Activated naive CD8-positive, alpha-beta T cell treated with anti-CD3 and anti-CD28 coated beads for 36 hours (primary cell): ENCODE measurements around the gene C19orf47. TPM values are rescaled to one million over a fixed set of nuclear protein-coding genes. Genes with fewer than 3 reads are reported as not detected.

Experiments used
- DNase-seq: peaks from one replicate; pipeline ENCODE4 v3.0.0; 2021
- H3K27ac Mint-ChIP-seq: one replicate; pipeline ENCODE4 v1.8.0; 2022; ENCODE audit warnings: mild to moderate bottlenecking, moderate library complexity, mixed read lengths
- H3K27me3 Mint-ChIP-seq: one replicate; pipeline ENCODE4 v1.8.0; 2022; ENCODE audit warnings: mild to moderate bottlenecking, mixed read lengths
- H3K36me3 Mint-ChIP-seq: one replicate; pipeline ENCODE4 v1.8.0; 2021; ENCODE audit warnings: mild to moderate bottlenecking, mixed read lengths
- H3K4me1 Mint-ChIP-seq: one replicate; pipeline ENCODE4 v1.8.0; 2021; ENCODE audit warnings: mixed read lengths
- H3K4me3 Mint-ChIP-seq: one replicate; pipeline ENCODE4 v1.8.0; 2022; ENCODE audit warnings: mild to moderate bottlenecking, moderate library complexity, mixed read lengths
- H3K9me3 Mint-ChIP-seq: one replicate; pipeline ENCODE4 v1.8.0; 2022; ENCODE audit warnings: mixed read lengths
- total RNA-seq, 2 experiments: library from RNA; stranded (reverse); gene quantifications; one replicate each; pipeline ENCODE4 v1.2.3, GENCODE V29; 2021

Gene C19orf47
- total RNA-seq, 2 experiments from 2014 or later = 26.1 to 28.1 TPM

DNA sequence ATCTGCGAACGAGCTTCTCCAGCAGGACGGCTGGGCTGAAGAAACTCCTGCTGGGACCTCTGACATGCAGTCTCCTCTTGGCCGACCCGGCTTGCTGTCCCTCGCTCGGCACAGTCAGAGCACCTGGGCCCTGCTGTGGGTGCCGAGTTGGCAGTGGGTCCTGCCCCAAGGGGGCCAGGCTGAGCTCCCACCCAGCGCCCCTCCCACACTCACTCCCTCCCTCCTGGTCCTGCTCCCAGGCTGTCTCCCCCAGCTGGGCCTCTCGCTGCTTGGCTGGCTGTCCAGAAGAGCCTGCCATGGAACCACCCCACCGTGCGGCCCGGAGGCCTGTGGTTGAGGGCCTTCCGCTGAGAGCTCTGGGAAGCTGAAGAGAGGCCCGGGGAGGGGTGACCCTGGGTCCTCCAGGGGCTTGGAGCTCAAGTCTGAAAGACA is 69.1 kb downstream of the C19orf47 start:
- Mint-ChIP-seq H3K36me3 (peaks cover 2% of the 10 kb centered on the region), H3K4me1 (peaks cover 69% of the 10 kb centered on the region), H3K27ac (no peak overlapping the region), H3K27me3 (no peaks in the 10 kb centered on the region), H3K4me3 (no peak overlapping the region), H3K9me3 (no peaks in the 10 kb centered on the region)
- DNase-seq = no peak

DNA sequence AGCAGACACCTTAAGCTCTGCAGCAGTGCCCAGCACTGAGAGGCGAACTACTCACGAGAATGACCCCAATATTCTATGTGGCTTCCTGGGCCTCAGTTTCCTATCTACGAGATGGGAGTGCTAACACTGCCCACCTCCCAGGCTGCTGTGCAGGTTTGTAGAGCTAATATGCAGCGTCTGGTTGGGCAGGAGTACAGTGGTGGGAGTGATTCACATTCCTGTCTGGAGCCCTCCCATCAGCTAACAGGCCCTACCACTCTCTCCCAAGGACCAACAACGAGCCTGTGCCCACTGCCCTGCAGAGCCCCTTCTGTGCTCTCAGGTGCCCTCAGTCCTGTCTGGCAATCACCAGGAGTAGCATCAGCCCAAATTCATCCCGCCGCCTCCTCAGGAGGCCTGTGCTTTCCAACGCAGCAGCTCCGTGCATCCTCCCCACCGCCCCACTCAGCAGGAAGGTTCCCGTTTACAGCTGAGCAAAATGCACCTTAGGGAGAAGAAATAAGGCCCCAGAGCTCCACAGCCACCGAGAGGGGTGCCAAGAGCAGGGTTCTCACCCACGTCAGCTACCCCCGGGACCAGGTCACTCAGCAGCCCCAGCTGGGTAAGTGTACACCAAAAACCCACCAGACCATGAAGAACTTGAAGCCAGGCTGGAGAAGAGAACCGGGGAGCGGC is 69.7 kb downstream of the C19orf47 start:
- H3K4me1 Mint-ChIP-seq = peaks cover 69% of the 10 kb centered on the region
- no peak overlapping the region for H3K27ac Mint-ChIP-seq
- no peak for DNase-seq
- no peaks in the 10 kb centered on the region for H3K9me3 Mint-ChIP-seq
- no peak overlapping the region for H3K4me3 Mint-ChIP-seq
- peaks cover 2% of the 10 kb centered on the region for H3K36me3 Mint-ChIP-seq
- H3K27me3 Mint-ChIP-seq = no peaks in the 10 kb centered on the region

DNA sequence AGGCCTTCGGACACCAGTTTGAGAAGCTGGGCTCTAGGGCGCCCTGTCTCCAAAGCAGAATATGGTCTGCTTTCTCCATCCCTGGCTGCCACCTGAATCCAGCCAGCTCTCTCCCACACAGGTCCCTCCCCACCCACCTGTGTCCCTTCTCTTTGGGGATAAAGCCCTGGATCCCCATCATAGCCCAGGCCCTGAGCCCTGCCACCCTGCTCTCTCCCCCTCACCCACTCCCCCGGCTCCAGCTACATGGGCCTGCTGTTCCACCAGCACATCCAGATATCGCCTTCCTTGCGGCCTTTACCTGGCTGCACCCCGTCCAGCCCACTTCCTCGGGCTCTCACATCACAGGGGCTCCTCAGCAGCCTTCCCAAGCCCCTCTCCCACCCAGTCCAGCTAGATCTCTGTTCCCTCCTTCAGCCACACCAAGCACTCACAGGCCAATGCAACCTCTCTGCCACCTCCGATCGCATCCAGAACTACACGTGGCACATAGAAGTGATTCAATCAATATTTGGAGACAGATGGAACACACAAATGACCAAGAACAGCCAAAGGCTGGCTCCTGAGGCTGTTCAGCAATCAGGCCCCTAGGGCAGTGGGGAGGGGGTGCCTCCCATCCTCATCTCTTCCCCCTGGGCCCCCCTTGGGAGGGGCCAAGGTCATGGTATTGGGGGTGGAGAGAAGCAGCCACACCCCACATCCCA is 70.7 kb downstream of the C19orf47 start:
- Mint-ChIP-seq H3K27me3 (no peaks in the 10 kb centered on the region), H3K9me3 (no peaks in the 10 kb centered on the region), H3K4me1 (peaks cover 65% of the 10 kb centered on the region), H3K4me3 (no peak overlapping the region), H3K36me3 (peaks cover 2% of the 10 kb centered on the region), H3K27ac (peak overlapping the region; percentile 50)
- no peak for DNase-seq

DNA sequence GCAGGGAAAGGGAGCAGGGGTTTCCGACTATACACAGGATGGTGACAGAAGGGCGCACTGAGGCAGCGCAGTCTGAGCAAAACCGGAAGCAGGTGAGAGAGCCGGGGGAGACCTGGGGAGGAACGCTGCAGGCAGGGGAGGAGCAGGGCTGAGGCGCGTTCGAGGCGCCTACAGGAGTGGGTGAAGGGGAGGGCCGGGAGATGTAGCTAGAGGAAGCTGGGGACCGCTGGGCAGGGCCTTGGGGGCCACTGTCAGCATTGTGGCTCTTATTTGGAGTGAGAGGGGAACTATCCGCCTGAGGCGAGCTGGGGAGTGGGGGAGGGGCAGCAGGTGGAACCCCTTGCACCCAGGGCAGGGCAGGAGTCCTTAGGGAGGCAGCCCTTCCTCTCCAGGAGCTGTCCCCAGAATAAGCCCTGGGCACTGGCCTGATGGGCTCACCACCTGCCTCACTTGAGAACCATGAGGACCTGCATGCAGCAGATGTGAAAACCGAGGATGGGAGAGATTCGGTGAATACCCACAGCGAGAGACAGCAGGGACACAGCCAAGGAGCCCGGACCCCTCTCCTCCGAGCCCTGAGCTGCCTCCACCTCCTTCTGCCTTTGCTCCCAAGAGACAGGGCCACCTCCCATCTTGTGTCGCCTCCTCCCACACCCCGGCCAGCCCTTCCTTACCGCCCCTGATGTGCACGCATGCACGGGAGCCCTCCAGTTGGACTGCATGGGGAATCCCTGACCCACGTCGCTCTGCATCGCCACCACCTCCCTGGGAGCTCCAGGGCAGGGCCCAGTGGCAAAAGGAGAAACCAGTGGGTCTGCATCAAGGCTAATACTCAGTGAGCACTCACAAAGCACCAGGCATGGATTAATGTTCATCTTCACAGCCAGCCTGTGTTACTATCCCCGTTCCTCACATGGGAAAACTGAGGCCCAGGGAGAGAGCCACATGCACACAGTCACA is 73.3 kb downstream of the C19orf47 start:
- peak overlapping the region; percentile 57 for H3K27ac Mint-ChIP-seq

DNA sequence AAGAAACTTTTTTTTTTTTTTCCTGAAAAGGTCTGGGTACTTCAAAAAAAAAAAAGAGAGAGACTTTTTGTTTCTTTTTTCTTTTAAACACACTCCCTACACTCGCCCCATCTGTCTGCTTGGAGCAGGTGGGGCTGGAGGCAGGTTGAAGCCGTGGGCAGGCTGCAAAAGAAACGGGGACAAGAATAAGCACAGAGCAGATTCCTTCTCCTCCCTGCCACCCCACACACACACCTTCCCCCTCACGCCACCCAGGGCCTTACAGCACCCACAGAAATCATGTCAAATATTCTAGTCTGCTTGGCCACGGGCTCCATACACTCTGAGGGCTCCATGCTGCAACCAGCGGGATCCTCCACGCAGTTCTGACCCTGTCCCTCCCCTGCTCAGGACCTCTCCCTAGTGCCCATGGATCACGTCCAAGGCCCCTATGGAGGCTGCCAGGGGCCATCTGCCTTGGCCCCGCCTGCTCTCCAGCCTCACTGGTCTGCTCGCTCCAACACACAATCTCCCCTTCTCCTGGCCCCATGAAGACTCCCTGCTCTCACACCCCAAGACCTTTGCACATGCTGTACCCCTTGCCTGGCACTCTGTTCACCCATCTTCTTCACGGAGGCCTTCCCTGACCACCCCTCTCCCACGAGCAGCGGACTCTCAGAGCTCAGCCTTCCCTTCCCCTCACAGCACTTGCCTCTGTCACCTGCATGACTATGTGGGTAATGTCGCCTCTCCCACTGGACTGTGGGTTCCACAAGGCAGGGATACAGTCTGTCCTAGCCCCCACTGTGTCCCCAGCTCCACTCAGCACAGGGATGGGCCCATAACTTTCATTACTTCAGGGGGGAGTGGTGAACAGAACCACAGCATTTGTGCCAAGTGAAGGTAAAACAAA is 74.5 kb downstream of the C19orf47 start:
- peaks cover 69% of the 10 kb centered on the region for H3K4me1 Mint-ChIP-seq
- H3K27me3 Mint-ChIP-seq = no peaks in the 10 kb centered on the region
- H3K4me3 Mint-ChIP-seq = no peak overlapping the region

More for the DNA sequence above, 73.3 kb downstream of the C19orf47 start:
- peaks cover 9% of the 10 kb centered on the region for H3K36me3 Mint-ChIP-seq
- peak overlapping the region; percentile 59 for H3K4me3 Mint-ChIP-seq
- no peaks in the 10 kb centered on the region for H3K9me3 Mint-ChIP-seq
- H3K27me3 Mint-ChIP-seq = no peaks in the 10 kb centered on the region
- DNase-seq = peak; percentile 36
- H3K4me1 Mint-ChIP-seq = peaks cover 63% of the 10 kb centered on the region

DNA sequence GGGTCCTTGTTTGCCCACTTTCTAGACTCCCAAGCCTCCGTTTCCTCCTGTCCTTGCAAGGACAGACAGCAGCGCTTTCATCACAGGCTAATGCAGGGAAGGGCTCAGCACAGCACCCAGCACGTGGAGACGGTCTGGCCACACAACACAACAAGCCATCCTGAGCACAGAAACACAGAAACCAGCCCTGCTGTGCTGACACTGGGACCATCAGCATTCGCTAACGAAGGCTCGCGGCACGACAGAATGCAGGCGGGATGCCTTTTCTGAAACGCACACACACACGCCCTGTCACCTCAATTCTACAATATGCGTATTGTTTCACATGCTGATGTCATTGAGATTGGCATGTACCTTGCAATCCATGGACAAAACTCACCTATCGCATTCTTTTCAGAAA is 75.9 kb downstream of the C19orf47 start:
- H3K4me1 Mint-ChIP-seq = peaks cover 61% of the 10 kb centered on the region
- H3K9me3 Mint-ChIP-seq = no peaks in the 10 kb centered on the region
- H3K27ac Mint-ChIP-seq = peak overlapping the region; percentile 56
- DNase-seq = no peak
- no peaks in the 10 kb centered on the region for H3K27me3 Mint-ChIP-seq
- no peak overlapping the region for H3K4me3 Mint-ChIP-seq
- peaks cover 9% of the 10 kb centered on the region for H3K36me3 Mint-ChIP-seq

More for the DNA sequence above, 74.5 kb downstream of the C19orf47 start:
- Mint-ChIP-seq H3K9me3 (no peaks in the 10 kb centered on the region), H3K36me3 (peaks cover 9% of the 10 kb centered on the region), H3K27ac (no peak overlapping the region)
- DNase-seq = no peak

- no peak overlapping the region for H3K4me3 Mint-ChIP-seq
- no peaks in the 10 kb centered on the region for H3K27me3 Mint-ChIP-seq
- H3K9me3 Mint-ChIP-seq = no peaks in the 10 kb centered on the region
- peaks cover 58% of the 10 kb centered on the region for H3K4me1 Mint-ChIP-seq
- peaks cover 9% of the 10 kb centered on the region for H3K36me3 Mint-ChIP-seq
- no peak overlapping the region for H3K27ac Mint-ChIP-seq
- DNase-seq = no peak
Observed at GRCh38 chr19:40271706-40272105, 76.5 kb downstream of the C19orf47 start.

DNA sequence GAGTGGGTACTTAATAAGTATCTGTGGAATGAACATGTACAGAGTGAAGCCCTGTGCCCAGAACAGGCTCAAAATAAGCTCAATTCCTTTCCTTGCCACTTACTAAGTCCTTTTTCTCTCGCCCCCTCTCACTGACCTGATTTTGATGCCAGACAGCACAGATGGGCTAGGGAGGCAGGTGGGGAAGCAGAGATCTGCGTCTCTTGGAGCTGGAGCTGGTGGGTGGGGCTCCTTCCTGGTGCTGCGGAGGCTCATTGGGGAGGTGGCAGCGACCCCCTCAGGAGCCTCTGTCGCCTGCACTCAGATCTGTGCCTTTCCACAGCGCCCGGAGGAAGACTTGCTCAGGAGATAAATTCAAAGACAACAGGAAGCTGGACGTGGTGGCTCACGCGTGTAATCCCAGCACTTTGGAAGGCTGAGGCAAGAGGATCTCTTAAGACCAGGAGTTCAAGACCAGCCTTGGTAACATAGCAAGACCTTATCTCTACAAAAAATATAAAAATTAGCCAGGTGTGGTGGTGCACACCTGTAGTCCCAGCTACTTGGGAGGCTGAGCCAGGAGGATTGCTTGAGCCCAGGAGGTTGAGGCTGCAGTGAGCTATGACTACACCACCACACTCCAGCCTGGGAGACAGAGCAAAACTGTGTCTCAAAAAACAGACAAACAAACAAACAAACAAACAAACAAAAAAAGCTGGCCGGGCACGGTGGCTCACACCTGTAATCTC is 77.7 kb downstream of the C19orf47 start:
- peaks cover 56% of the 10 kb centered on the region for H3K4me1 Mint-ChIP-seq
- no peaks in the 10 kb centered on the region for H3K9me3 Mint-ChIP-seq
- no peaks in the 10 kb centered on the region for H3K27me3 Mint-ChIP-seq
- H3K36me3 Mint-ChIP-seq = peaks cover 9% of the 10 kb centered on the region
- H3K4me3 Mint-ChIP-seq = no peak overlapping the region
- no peak for DNase-seq
- H3K27ac Mint-ChIP-seq = no peak overlapping the region

Other genes with a start within 250 kb of the C19orf47 start
- 1 to 10 TPM; 8.3 to 9.3 TPM for gene MAP3K10, start 157.0 kb downstream of the C19orf47 start, total RNA-seq
- gene TTC9B, start 130.0 kb downstream of the C19orf47 start, total RNA-seq = not detected
- not detected for gene CCNP, start 121.7 kb downstream of the C19orf47 start, total RNA-seq
- 100 to 1,000 TPM; 139 to 141 TPM for gene AKT2, start 63.1 kb downstream of the C19orf47 start, total RNA-seq
- 10 to 100 TPM; 41.8 to 44.2 TPM for gene PLD3, start 298 bp upstream of the C19orf47 start, total RNA-seq
- gene HIPK4, start 41.8 kb upstream of the C19orf47 start, total RNA-seq = not detected
- gene PRX, start 65.0 kb upstream of the C19orf47 start, total RNA-seq = under 1 TPM; 0.64 to 0.84 TPM
- 1 to 10 TPM; 10.0 TPM for gene SERTAD1, start 77.6 kb upstream of the C19orf47 start, total RNA-seq
- 1 to 10 TPM; 4.4 to 5.3 TPM for gene SERTAD3, start 95.9 kb upstream of the C19orf47 start, total RNA-seq
- gene BLVRB, start 117.3 kb upstream of the C19orf47 start, total RNA-seq = 10 to 100 TPM; 15.1 to 15.2 TPM
- gene SPTBN4, start 118.6 kb upstream of the C19orf47 start, total RNA-seq = 1 to 10 TPM; 1.1 to 2.9 TPM
- 10 to 100 TPM; 71.1 to 74.5 TPM for gene SHKBP1, start 228.5 kb upstream of the C19orf47 start, total RNA-seq